Endothelial cell of umbilical vein (primary cell): ENCODE measurements around the gene NYAP1. TPM values are rescaled to one million over a fixed set of nuclear protein-coding genes. Genes with fewer than 3 reads are reported as not detected.

Source experiments
- BruUV-seq: library from RNA; stranded (reverse); fragments of 400-500 nt; replicated peaks from 2 replicates; lab custom pipeline; 2021; lab: Mats Ljungman, UMichigan
- CTCF ChIA-PET: fragments of 300-600, 350-600 bp; sonication (Branson Sonifier 250); formaldehyde crosslinking; loops from one replicate; lab custom pipeline; 2021; ENCODE audit warnings: antibody characterized with exemption, inconsistent platforms; lab: Charles Lee
- POLR2A ChIA-PET: fragments of 300-600, 350-600 bp; sonication (Branson Sonifier 250); formaldehyde crosslinking; loops from one replicate; lab custom pipeline; 2021; ENCODE audit warnings: antibody characterized with exemption, inconsistent platforms; lab: Charles Lee
- DNase-seq: peaks from one replicate; pipeline ENCODE4 v3.0.0-alpha.2; 2011; ENCODE audit warnings: low read depth, low spot score
- FAIRE-seq: peaks from 2 replicates; lab custom pipeline; 2011; peaks lifted over from hg19 to GRCh38; lab: Jason Lieb, UNC
- H2AFZ ChIP-seq: 2 replicates; pipeline ENCODE4 v1.6.0; 2012; ENCODE audit warnings: low read depth, low read length, control low read depth, inconsistent platforms
- H3K27ac ChIP-seq: 2 replicates; pipeline ENCODE4 v1.5.1; 2011; ENCODE audit warnings: low read depth, mild to moderate bottlenecking, control low read depth, low read length, moderate library complexity; ENCODE audit not compliant: insufficient read depth
- H3K27me3 ChIP-seq, 2 experiments: 2 replicates each; pipeline versions ENCODE4 v1.6.0 to v1.6.1; 2011; ENCODE audit warnings: low read length in 2 of 2, mixed read lengths in 1 of 2; ENCODE audit not compliant: control insufficient read depth in 2 of 2, insufficient read depth in 2 of 2
- H3K36me3 ChIP-seq, 2 experiments: 2 replicates in 1 of 2; 3 replicates in 1 of 2; pipeline ENCODE4 v1.5.1; 2011; ENCODE audit warnings: low read length in 2 of 2, mild to moderate bottlenecking in 1 of 2, moderate library complexity in 1 of 2; ENCODE audit not compliant: control insufficient read depth in 2 of 2, insufficient read depth in 2 of 2; ENCODE audit errors: extremely low read depth in 1 of 2
- H3K4me1 ChIP-seq: 3 replicates; pipeline ENCODE4 v1.5.1; 2011; ENCODE audit warnings: mild to moderate bottlenecking, low read length; ENCODE audit not compliant: control insufficient read depth, insufficient read depth; ENCODE audit errors: extremely low read depth
- H3K4me2 ChIP-seq: 2 replicates; pipeline ENCODE4 v1.6.1; 2011; ENCODE audit warnings: low read length, control low read depth, mixed read lengths; ENCODE audit not compliant: insufficient read depth
- H3K4me3 ChIP-seq, 3 experiments: fragments of 200-600 bp in 1 of 3; sonication (generic), shearing (Covaris generic) in 1 of 3; replicated peaks in 1 of 3; 2 replicates each; pipeline ENCODE4 v1.5.1; 2011 to 2016; ENCODE audit warnings: control low read depth in 3 of 3, low read length in 3 of 3, mild to moderate bottlenecking in 2 of 3, inconsistent platforms in 1 of 3, low read depth in 1 of 3, moderate library complexity in 1 of 3; ENCODE audit not compliant: insufficient read depth in 1 of 3
- H3K79me2 ChIP-seq: 2 replicates; pipeline ENCODE4 v1.6.0; 2012; ENCODE audit warnings: low read length, inconsistent platforms; ENCODE audit not compliant: control insufficient read depth, insufficient read depth
- H3K9ac ChIP-seq: replicated peaks from 2 replicates; pipeline ENCODE3; 2011; ENCODE audit warnings: low read length, control low read depth; ENCODE audit not compliant: insufficient read depth; ENCODE audit errors: extremely low read depth
- H3K9me1 ChIP-seq: replicated peaks from 3 replicates; pipeline ENCODE4 v1.6.0; 2011; ENCODE audit warnings: mild to moderate bottlenecking, low read length; ENCODE audit not compliant: control insufficient read depth, insufficient read depth; ENCODE audit errors: extremely low read depth
- H3K9me3 ChIP-seq: replicated peaks from 2 replicates; pipeline ENCODE4 v1.5.1; 2012; ENCODE audit warnings: low read length, inconsistent platforms; ENCODE audit not compliant: control insufficient read depth, insufficient read depth
- H4K20me1 ChIP-seq: replicated peaks from 2 replicates; pipeline ENCODE3; 2011; ENCODE audit warnings: mild to moderate bottlenecking, low read length; ENCODE audit not compliant: control insufficient read depth, insufficient read depth; ENCODE audit errors: extremely low read depth
- CTCF ChIP-seq, 2 donors: IDR thresholded peaks; 1 replicate in 1 of 2; 2 replicates in 1 of 2; pipeline ENCODE4 v1.5.1; 2011; ENCODE audit warnings: low read length in 2 of 2, mild to moderate bottlenecking in 2 of 2, moderate library complexity in 2 of 2, control low read depth in 1 of 2, inconsistent platforms in 1 of 2, low read depth in 1 of 2; ENCODE audit not compliant: insufficient read depth in 1 of 2; ENCODE audit errors: extremely low read depth in 1 of 2
- EZH2 ChIP-seq: IDR thresholded peaks from 2 replicates; pipeline ENCODE4 v1.6.1; 2012; ENCODE audit warnings: borderline replicate concordance, low read depth, mild to moderate bottlenecking, moderate library complexity, low read length, inconsistent platforms; ENCODE audit not compliant: severe bottlenecking
- FOS ChIP-seq: IDR thresholded peaks from 2 replicates; pipeline ENCODE4 v1.6.1; 2011; ENCODE audit warnings: mild to moderate bottlenecking, low read length, moderate library complexity, borderline replicate concordance; ENCODE audit not compliant: insufficient read depth
- GATA2 ChIP-seq: IDR thresholded peaks from 2 replicates; pipeline ENCODE4 v1.7.0; 2011; ENCODE audit warnings: low read depth, mild to moderate bottlenecking, moderate library complexity, mixed read lengths, low read length; ENCODE audit not compliant: insufficient read length, insufficient read depth
- JUN ChIP-seq: IDR thresholded peaks from 2 replicates; pipeline ENCODE4 v1.6.1; 2011; ENCODE audit warnings: borderline replicate concordance, low read depth; ENCODE audit not compliant: insufficient read length, insufficient read depth
- MYC ChIP-seq: IDR thresholded peaks from one replicate; pipeline ENCODE4 v1.6.1; 2011; ENCODE audit warnings: mild to moderate bottlenecking, low read depth, low read length
- POLR2A ChIP-seq: IDR thresholded peaks from 2 replicates; pipeline ENCODE4 v1.6.1; 2012; ENCODE audit warnings: low read depth, mild to moderate bottlenecking, control low read depth, low read length
- POLR2AphosphoS5 ChIP-seq: IDR thresholded peaks from 2 replicates; pipeline ENCODE4 v1.6.1; 2012; ENCODE audit warnings: low read depth, mild to moderate bottlenecking, control low read depth, low read length, moderate library complexity; ENCODE audit not compliant: insufficient read depth
- dilution Hi-C: fragments of 300-500 bp; cut with MboI; formaldehyde crosslinking; loops from one replicate; pipeline ENCODE4 v1.15.0; 2019; ENCODE audit warnings: low sequenced_read_pairs; ENCODE audit not compliant: extremely low pct_ligation_motif_present
- intact Hi-C: fragments of 100-400 bp; cut with micrococcal nuclease; formaldehyde crosslinking; loops from one replicate; pipeline ENCODE4 v1.10.0; 2022
- polyA plus RNA-seq, 4 experiments: library from polyadenylated mRNA; depleted of rRNA in 3 of 4; stranded (reverse) in 3 of 4; unstranded in 1 of 4; fragments of >200 nt; gene quantifications; 2 replicates each; pipeline versions ENCODE4 v1.2.1 to v1.2.3, GENCODE V29; 2011 to 2012; ENCODE audit warnings: missing spikeins in 1 of 4
- total RNA-seq: library from RNA; stranded (reverse); gene quantifications from 2 replicates; pipeline ENCODE4 v1.2.3, GENCODE V29; 2021
- TF ChIP-seq, protein P1 (sequence below): IDR thresholded peaks from 2 replicates; pipeline ENCODE4 v1.6.1; 2011; ENCODE audit not compliant: insufficient read depth, insufficient read length

NYAP1 gene
- total and polyA plus RNA-seq, 2 donors (not counting 3 experiments of a cell fraction or from before 2014, with no cell fraction given) = 0.37 to 2.8 TPM

GRCh38 chr7:100485471-100485876 is 1.7 kb downstream of the NYAP1 start:
- dilution Hi-C loops = no loop called here
- POLR2A ChIA-PET = interaction anchor here (0.6 kb wide), 1 partner anchor 101 kb away, joined by 8 read pairs; the partner anchor contains the start of gene FBXO24

More at GRCh38 chr7:100485471-100485876, 1.7 kb downstream of the NYAP1 start:
- TF ChIP-seq EZH2 (no peak), JUN (no peak), FOS (no peak), GATA2 (no peak), MYC (no peak), POLR2AphosphoS5 (no peak), POLR2A (no peak), CTCF (IDR thresholded peaks at IDR 0.05; ENCODE audit: extremely low read depth in 1 of 2, insufficient read depth in 1 of 2, low read depth in 1 of 2, low read length in 2 of 2) (no peak)
- TF ChIP-seq, protein P1, sequence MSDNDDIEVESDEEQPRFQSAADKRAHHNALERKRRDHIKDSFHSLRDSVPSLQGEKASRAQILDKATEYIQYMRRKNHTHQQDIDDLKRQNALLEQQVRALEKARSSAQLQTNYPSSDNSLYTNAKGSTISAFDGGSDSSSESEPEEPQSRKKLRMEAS = no peak
- DNase-seq (no peak), FAIRE-seq (peak; percentile 4)
- Histone ChIP-seq H4K20me1 (no peaks in the 10 kb centered on the region), H3K36me3 (no peaks in the 10 kb centered on the region), H3K4me1 (peaks cover 12% of the 10 kb centered on the region), H3K79me2 (no peaks in the 10 kb centered on the region), H3K27me3 (no peaks in the 10 kb centered on the region), H3K9me1 (no peaks in the 10 kb centered on the region), H3K4me3 (no peak overlapping the region), H3K4me2 (no peak overlapping the region), H2AFZ (peak overlapping the region; percentile 34), H3K27ac (no peak overlapping the region), H3K9ac (no peak overlapping the region), H3K9me3 (no peaks in the 10 kb centered on the region)
- BruUV-seq = no TSS peak
- intact Hi-C loops = no loop called here
- CTCF ChIA-PET = interaction anchor here (0.7 to 3.0 kb wide), 4 partner anchors 14 to 84 kb away, joined by 3 to 22 read pairs (median 3); no protein-coding TSS in a partner anchor
